HepG2 (cell line): ENCODE results near the gene CADM2. TPM values are rescaled to one million over a fixed set of nuclear protein-coding genes. Genes with fewer than 3 reads are reported as not detected.

ENCODE experiments used
- AGO2 ChIP-seq: fragments of 200-400 bp; formaldehyde crosslinking; optimal IDR thresholded peaks from 2 replicates; pipeline ENCODE3; 2017; ENCODE audit warnings: mild to moderate bottlenecking, low read depth, low read length, moderate library complexity
- BCLAF1 ChIP-seq: fragments of 450-650 bp; IDR thresholded peaks from 2 replicates; pipeline ENCODE4 v1.6.1; 2017; ENCODE audit warnings: mild to moderate bottlenecking
- CBX1 ChIP-seq: IDR thresholded peaks from one replicate; pipeline ENCODE4 v1.6.1; 2016; ENCODE audit warnings: antibody characterized with exemption, low read depth
- CENPBD1 ChIP-seq: sonication (generic); formaldehyde crosslinking; IDR thresholded peaks from 2 replicates; pipeline ENCODE4 v1.8.0; 2022; ENCODE audit warnings: missing genetic modification reagents, low read depth, mild to moderate bottlenecking, borderline replicate concordance
- HBP1 ChIP-seq: IDR thresholded peaks from 2 replicates; pipeline ENCODE4 v1.6.1; 2016; ENCODE audit warnings: low read depth, control low read depth
- HOXD1 ChIP-seq: sonication (generic); formaldehyde crosslinking; IDR thresholded peaks from 2 replicates; pipeline ENCODE4 v1.5.0; 2020; ENCODE audit warnings: missing genetic modification reagents
- JARID2 ChIP-seq: sonication (generic); formaldehyde crosslinking; IDR thresholded peaks from 2 replicates; pipeline ENCODE4 v1.8.1; 2023; ENCODE audit warnings: missing genetic modification reagents, inconsistent platforms; ENCODE audit not compliant: insufficient replicate concordance
- JDP2 ChIP-seq: sonication (generic); formaldehyde crosslinking; IDR thresholded peaks from 2 replicates; pipeline ENCODE4 v1.8.1; 2022; ENCODE audit warnings: missing genetic modification reagents, borderline replicate concordance
- LCORL ChIP-seq, 2 experiments: fragments of 450-650 bp in 1 of 2; sonication (generic) in 1 of 2; formaldehyde crosslinking in 1 of 2; IDR thresholded peaks; 2 replicates each; pipeline versions ENCODE4 v1.5.0 to v1.6.1; 2017 to 2020; ENCODE audit warnings: antibody characterized with exemption in 1 of 2, missing genetic modification reagents in 1 of 2
- PHF5A ChIP-seq: IDR thresholded peaks from one replicate; pipeline ENCODE4 v1.6.1; 2018; ENCODE audit warnings: low read depth, missing genetic modification reagents; ENCODE audit not compliant: unreplicated experiment
- SMAD9 ChIP-seq: sonication (generic); formaldehyde crosslinking; IDR thresholded peaks from 2 replicates; pipeline ENCODE4 v1.5.1; 2020; ENCODE audit warnings: mild to moderate bottlenecking, missing genetic modification reagents
- ZBTB46 ChIP-seq: sonication (generic); formaldehyde crosslinking; IDR thresholded peaks from 2 replicates; pipeline ENCODE4 v1.4.0; 2020; ENCODE audit warnings: mild to moderate bottlenecking, missing genetic modification reagents, borderline replicate concordance
- ZC3H4 ChIP-seq: sonication (generic); formaldehyde crosslinking; IDR thresholded peaks from 2 replicates; pipeline ENCODE4 v1.4.0; 2020; ENCODE audit warnings: missing genetic modification reagents, borderline replicate concordance
- ZFP90 ChIP-seq: sonication (generic); formaldehyde crosslinking; IDR thresholded peaks from 2 replicates; pipeline ENCODE4 v1.8.0; 2022; ENCODE audit warnings: missing genetic modification reagents, mild to moderate bottlenecking, inconsistent platforms, borderline replicate concordance
- ZNF253 ChIP-seq: sonication (generic); formaldehyde crosslinking; IDR thresholded peaks from 2 replicates; pipeline ENCODE4 v1.8.0; 2022; ENCODE audit warnings: mild to moderate bottlenecking, missing genetic modification reagents, borderline replicate concordance
- ZNF383 ChIP-seq: sonication (generic); formaldehyde crosslinking; IDR thresholded peaks from 2 replicates; pipeline ENCODE4 v1.4.0; 2020; ENCODE audit warnings: missing genetic modification reagents, mild to moderate bottlenecking, borderline replicate concordance
- ZNF460 ChIP-seq: sonication (generic); formaldehyde crosslinking; IDR thresholded peaks from 2 replicates; pipeline ENCODE4 v1.5.1; 2020; ENCODE audit warnings: missing genetic modification reagents, mild to moderate bottlenecking, borderline replicate concordance
- ZNF644 ChIP-seq: IDR thresholded peaks from 2 replicates; pipeline ENCODE4 v1.6.1; 2016; ENCODE audit warnings: low read depth
- polyA plus RNA-seq, 8 experiments: library from polyadenylated mRNA; depleted of rRNA in 3 of 8; stranded (reverse) in 7 of 8; unstranded in 1 of 8; fragments of >200 nt; fragmentation: Illumina TruSeq in 4 of 8; extraction: Trizol in 4 of 8; gene quantifications; 2 replicates each; pipeline versions ENCODE4 v1.2.1 to v1.2.3, GENCODE V29; 2011 to 2016; ENCODE audit warnings: low read depth in 4 of 8, missing spikeins in 1 of 8, mixed read lengths in 1 of 8; ENCODE audit not compliant: insufficient read depth in 1 of 8
- total RNA-seq, 5 experiments: library from RNA; depleted of rRNA; stranded (reverse); fragments of >200 nt; fragmentation: Illumina TruSeq; extraction: Trizol; gene quantifications; 2 replicates each; pipeline ENCODE4 v1.2.3, GENCODE V29; 2016; ENCODE audit warnings: low read depth in 1 of 5
- TF ChIP-seq, protein P1 (sequence below): sonication (generic); formaldehyde crosslinking; IDR thresholded peaks from 2 replicates; pipeline ENCODE4 v1.4.0; 2020; ENCODE audit warnings: missing genetic modification reagents

CADM2 gene
- total and polyA plus RNA-seq, 2 of the 13 experiments (the other 11 are each of a cell fraction or from before 2014, with no cell fraction given), result not detected

DNA sequence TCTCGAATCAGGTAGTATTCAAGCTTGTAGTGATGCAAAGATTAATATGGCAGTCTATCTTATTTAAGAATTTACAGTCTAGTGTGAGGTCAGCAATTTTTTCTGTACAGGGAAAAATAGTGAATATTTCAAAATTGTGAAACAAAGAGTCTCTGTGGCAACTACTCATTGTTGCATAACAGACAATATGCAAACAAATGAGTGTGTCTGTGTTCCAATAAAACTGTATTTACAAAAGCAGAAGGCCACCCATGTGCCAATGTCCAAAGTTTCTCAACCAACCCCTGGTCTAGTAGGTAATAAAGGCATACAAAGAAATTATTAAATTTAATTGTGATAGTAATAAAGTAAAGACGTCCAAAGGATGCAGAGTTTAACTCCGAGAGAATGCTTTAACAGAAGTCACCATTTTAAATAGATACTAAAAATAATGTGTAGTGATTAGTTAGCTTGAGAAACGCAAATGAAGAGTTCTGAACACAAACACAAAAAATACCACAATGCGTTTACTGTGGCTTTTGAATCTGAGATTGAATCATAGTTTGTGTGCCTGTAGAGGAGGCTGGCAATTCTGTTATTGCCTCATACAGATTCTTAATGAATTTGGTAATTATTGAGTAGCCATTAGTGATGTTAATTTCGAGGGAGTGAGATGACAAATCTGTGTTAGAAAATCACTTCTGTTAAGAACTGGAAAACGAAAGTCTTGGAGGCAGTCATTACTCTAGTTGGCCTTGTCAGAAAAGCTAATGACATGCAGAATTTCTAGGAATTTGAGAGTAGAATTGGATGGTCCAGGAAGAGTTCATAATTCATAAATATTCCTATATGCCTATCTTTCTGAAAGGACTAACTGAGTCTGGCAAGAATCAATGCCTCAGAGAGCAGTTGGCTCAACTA lies 48.7 kb downstream of the CADM2 start (continued):
- TF ChIP-seq, protein P1, sequence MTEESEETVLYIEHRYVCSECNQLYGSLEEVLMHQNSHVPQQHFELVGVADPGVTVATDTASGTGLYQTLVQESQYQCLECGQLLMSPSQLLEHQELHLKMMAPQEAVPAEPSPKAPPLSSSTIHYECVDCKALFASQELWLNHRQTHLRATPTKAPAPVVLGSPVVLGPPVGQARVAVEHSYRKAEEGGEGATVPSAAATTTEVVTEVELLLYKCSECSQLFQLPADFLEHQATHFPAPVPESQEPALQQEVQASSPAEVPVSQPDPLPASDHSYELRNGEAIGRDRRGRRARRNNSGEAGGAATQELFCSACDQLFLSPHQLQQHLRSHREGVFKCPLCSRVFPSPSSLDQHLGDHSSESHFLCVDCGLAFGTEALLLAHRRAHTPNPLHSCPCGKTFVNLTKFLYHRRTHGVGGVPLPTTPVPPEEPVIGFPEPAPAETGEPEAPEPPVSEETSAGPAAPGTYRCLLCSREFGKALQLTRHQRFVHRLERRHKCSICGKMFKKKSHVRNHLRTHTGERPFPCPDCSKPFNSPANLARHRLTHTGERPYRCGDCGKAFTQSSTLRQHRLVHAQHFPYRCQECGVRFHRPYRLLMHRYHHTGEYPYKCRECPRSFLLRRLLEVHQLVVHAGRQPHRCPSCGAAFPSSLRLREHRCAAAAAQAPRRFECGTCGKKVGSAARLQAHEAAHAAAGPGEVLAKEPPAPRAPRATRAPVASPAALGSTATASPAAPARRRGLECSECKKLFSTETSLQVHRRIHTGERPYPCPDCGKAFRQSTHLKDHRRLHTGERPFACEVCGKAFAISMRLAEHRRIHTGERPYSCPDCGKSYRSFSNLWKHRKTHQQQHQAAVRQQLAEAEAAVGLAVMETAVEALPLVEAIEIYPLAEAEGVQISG (CRISPR knock-in tag), result no peak
- TF ChIP-seq JDP2 (CRISPR knock-in tag) (no peak), ZFP90 (CRISPR knock-in tag) (no peak), ZNF253 (CRISPR knock-in tag) (no peak), ZBTB46 (CRISPR knock-in tag) (no peak), CENPBD1 (CRISPR knock-in tag) (no peak), ZNF644 (CRISPR knock-in tag) (peak; percentile 93), ZC3H4 (CRISPR knock-in tag) (no peak), SMAD9 (CRISPR knock-in tag) (no peak), BCLAF1 (no peak), AGO2 (no peak), CBX1 (no peak), LCORL (IDR thresholded peaks at IDR 0.05) (peak; percentile 64; the same call in 1 of the 2 replicates), LCORL (CRISPR knock-in tag; IDR thresholded peaks at IDR 0.05) (no peak), ZNF460 (CRISPR knock-in tag) (no peak), ZNF383 (CRISPR knock-in tag) (no peak), PHF5A (no peak), HBP1 (CRISPR knock-in tag) (no peak), JARID2 (no peak), HOXD1 (CRISPR knock-in tag) (peak; percentile 61; the same call in 1 of the 2 replicates)
